ENCODE data around the gene TSHZ3.

TSHZ3 gene

GRCh38 chr19:31337008-31337914 is 12.0 kb downstream of the TSHZ3 start:
- DNase-seq = no peak

GRCh38 chr19:31335716-31336115 is 13.5 kb downstream of the TSHZ3 start:
- no peak for DNase-seq

GRCh38 chr19:31334849-31335624 is 14.2 kb downstream of the TSHZ3 start:
- DNase-seq = peak; percentile 53

- DNase-seq = peak; percentile 78
These were observed 15.0 kb downstream of the TSHZ3 start for GRCh38 chr19:31334101-31334848.

GRCh38 chr19:31332096-31332495 is 17.1 kb downstream of the TSHZ3 start:
- no peak for DNase-seq

- DNase-seq = no peak
These were observed 17.7 kb downstream of the TSHZ3 start for GRCh38 chr19:31331536-31331935.

- DNase-seq = no peak
These were observed 18.5 kb downstream of the TSHZ3 start for GRCh38 chr19:31330761-31331160.

- DNase-seq = no peak
These were observed 19.0 kb downstream of the TSHZ3 start for GRCh38 chr19:31330237-31330636.

- DNase-seq = no peak
These were observed 19.4 kb downstream of the TSHZ3 start for GRCh38 chr19:31329819-31330218.

GRCh38 chr19:31328238-31328637 is 21.0 kb downstream of the TSHZ3 start:
- DNase-seq = no peak

GRCh38 chr19:31326329-31327028 is 22.8 kb downstream of the TSHZ3 start:
- DNase-seq = no peak

- DNase-seq = no peak
These were observed 23.9 kb downstream of the TSHZ3 start for GRCh38 chr19:31325342-31325741.

GRCh38 chr19:31319465-31319864 is 29.8 kb downstream of the TSHZ3 start:
- no peak for DNase-seq

GRCh38 chr19:31318790-31319425 is 30.3 kb downstream of the TSHZ3 start:
- no peak for DNase-seq

- no peak for DNase-seq
These were observed 31.7 kb downstream of the TSHZ3 start for GRCh38 chr19:31317570-31317969.

GRCh38 chr19:31317093-31317492 is 32.1 kb downstream of the TSHZ3 start:
- DNase-seq = no peak

- no peak for DNase-seq
These were observed 32.9 kb downstream of the TSHZ3 start for GRCh38 chr19:31316201-31316951.

- DNase-seq = no peak
These were observed 33.6 kb downstream of the TSHZ3 start for GRCh38 chr19:31315652-31316051.

- DNase-seq = no peak
These were observed 34.2 kb downstream of the TSHZ3 start for GRCh38 chr19:31314849-31315629.

- DNase-seq = no peak
These were observed 35.1 kb downstream of the TSHZ3 start for GRCh38 chr19:31314156-31314555.

All from NCI-H226 (cell line).